Heart left ventricle (tissue), 16 donors: ENCODE measurements around the gene PDCD7. TPM values are rescaled to one million over a fixed set of nuclear protein-coding genes. Genes with fewer than 3 reads are reported as not detected.
"Not testable (repeated sequence)": the region's sequence is repeated elsewhere in the genome, so short reads cannot be mapped to it uniquely, and the experiment has no call there.

ENCODE experiments used
- ATAC-seq, 4 donors: fragments of 200-7000 bp; cut with Tn5 transposase; one replicate each; pipeline ENCODE4 v1.9.1; 2020 to 2022; ENCODE audit warnings: moderate library complexity in 4 of 4, mild to moderate bottlenecking in 3 of 4, moderate number of reproducible peaks in 1 of 4
- DNase-seq, 5 donors: peaks; one replicate each; pipeline ENCODE4 v3.0.0-alpha.2; 2020
- H3K27ac ChIP-seq, 12 donors: fragments of 200-600 bp; sonication (generic) in 4 of 12; one replicate each; pipeline versions ENCODE4 v1.5.0 to v1.8.0; 2016 to 2022; ENCODE audit warnings: mild to moderate bottlenecking in 2 of 12
- H3K27me3 ChIP-seq, 9 donors: fragments of 200-600 bp; sonication (generic) in 2 of 9; one replicate each; pipeline versions ENCODE4 v1.5.1 to v1.8.0; 2016 to 2022; ENCODE audit warnings: mild to moderate bottlenecking in 3 of 9
- H3K36me3 ChIP-seq, 9 donors: fragments of 200-600 bp; sonication (generic) in 2 of 9; one replicate each; pipeline versions ENCODE4 v1.5.0 to v1.8.0; 2018 to 2022; ENCODE audit warnings: mild to moderate bottlenecking in 2 of 9
- H3K4me1 ChIP-seq, 12 donors: fragments of 200-600 bp; sonication (generic) in 4 of 12; one replicate each; pipeline versions ENCODE4 v1.5.0 to v1.8.0; 2016 to 2022; ENCODE audit warnings: mild to moderate bottlenecking in 3 of 12
- H3K4me3 ChIP-seq, 12 donors: fragments of 200-600 bp; sonication (generic) in 4 of 12; one replicate each; pipeline versions ENCODE4 v1.5.0 to v1.8.0; 2017 to 2022; ENCODE audit warnings: mild to moderate bottlenecking in 9 of 12, moderate library complexity in 4 of 12
- H3K9me3 ChIP-seq, 12 donors: fragments of 200-600 bp; sonication (generic) in 4 of 12; one replicate each; pipeline versions ENCODE4 v1.5.0 to v1.8.0; 2016 to 2022; ENCODE audit warnings: mild to moderate bottlenecking in 1 of 12
- CTCF ChIP-seq, 12 donors: fragments of 200-600 bp; sonication (generic) in 4 of 12; IDR thresholded peaks; one replicate each; pipeline versions ENCODE4 v1.5.0 to v1.8.0; 2018 to 2022; ENCODE audit warnings: antibody characterized with exemption in 12 of 12, mild to moderate bottlenecking in 5 of 12
- POLR2A ChIP-seq, 2 donors: fragments of 450-650 bp; IDR thresholded peaks; one replicate each; pipeline ENCODE4 v1.6.1; 2017; ENCODE audit warnings: antibody characterized with exemption in 2 of 2, mild to moderate bottlenecking in 2 of 2, moderate library complexity in 2 of 2
- WGBS, 4 donors: extraction: QIAGEN DNeasy Blood & Tissue Kit in 2 of 4; methylation state at CpG; one replicate each; pipeline versions ENCODE4 v1.1.5 to v1.1.7; 2013 to 2018; 5-methylcytosine and 5-hydroxymethylcytosine counted together
- intact Hi-C, 10 donors: fragments of 100-400 bp; cut with DNase I; formaldehyde crosslinking; loops; one replicate each; pipeline versions ENCODE4 v1.11.1 to v1.14.2; 2022
- polyA plus RNA-seq, 2 donors: library from polyadenylated mRNA; stranded (reverse); fragments of 200-250 nt; gene quantifications; one replicate each; pipeline ENCODE4 v1.2.3, GENCODE V29; 2013
- total RNA-seq, 9 donors: library from RNA; depleted of rRNA in 2 of 9; stranded (reverse); fragments of >200 nt in 2 of 9; fragmentation: NEBNext Ultra II Directional in 3 of 9; extraction: Animal tissue kit (Norgen Biotek cat#: 25700) in 3 of 9; gene quantifications; one replicate each; pipeline versions ENCODE4 v1.1.0 to v1.2.4, GENCODE V29; 2016 to 2023
- donor health status: ischemic (EF 13 %, LVEDD 7.1; RV severe dilation, severe dysfunction).
- donor health status: healthy with polysubstance abuse.
- donor health status: DM: no; HTN: yes; CAD: no.
- donor health status: DM: no; HTN: no; CAD: no.
- donor health status: ischemic (EF 25% LVEDD 6.9; RV normal size, moderate dysfunction).
- donor health status: ischemic (EF 25% LVEDD 5.7; RV mildly dilated, moderate dysfunction).
- donor health status: healthy.
- donor health status: DM: yes; HTN: yes; CAD: no.
- donor health status: ischemic (EF 35%, LVEDD 5.7; RV mildly dilated, moderate dysfunction).
- donor health status: nonischemic (EF 11% LVEDD 7.7; RV severe dilation, severe dysfunction).
- donor health status: DM: yes; HTN: yes; CAD: no.
- donor health status: PGD.
- donor health status: ischemic (EF 29% LVEDD 5.4; RV normal size, mild dysfunction).
- donor health status: nonischemic (EF 23%, LVEDD 6.1; RV moderate dilation, normal function).

PDCD7 gene
- total and polyA plus RNA-seq, 11 donors = 9.5 to 21.9 (median 13.7) TPM

DNA sequence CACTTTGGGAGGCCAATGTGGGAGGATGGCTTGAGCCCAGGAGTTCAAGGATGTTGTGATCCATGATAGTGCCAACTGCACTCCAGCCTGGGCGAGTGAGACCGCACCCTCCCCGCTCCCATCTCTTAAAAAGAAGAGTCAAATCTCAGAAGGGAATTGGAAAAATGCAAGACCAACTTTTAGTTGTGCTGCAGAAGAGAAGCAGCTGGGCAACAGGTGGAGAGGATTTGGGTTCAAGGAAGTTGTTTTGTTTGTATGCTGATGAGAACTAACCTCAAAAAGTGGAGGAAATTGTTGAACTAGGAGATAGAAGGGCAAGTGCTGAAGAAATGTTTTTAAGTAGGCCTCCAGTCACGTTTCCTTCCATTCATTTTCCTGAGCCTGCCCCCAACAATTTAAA is 12.8 kb upstream of the PDCD7 start:
- no peak overlapping the region for H3K27ac ChIP-seq
- H3K4me3 ChIP-seq = no peak overlapping the region
- H3K9me3 ChIP-seq = no peaks in the 10 kb centered on the region
- WGBS, 4 donors = 90 to 92% (median 91%) methylated on average over 4 of the region's 4 CpGs
- intact Hi-C loops = no loop called here
- H3K36me3 ChIP-seq = peaks cover 0 to 56% (median 44%) of the 10 kb centered on the region in 9 donors
- DNase-seq = no peak
- no peaks in the 10 kb centered on the region for H3K27me3 ChIP-seq
- no peak for TF ChIP-seq CTCF (IDR thresholded peaks at IDR 0.05)
- no peak for TF ChIP-seq POLR2A (IDR thresholded peaks at IDR 0.05)
- no peak for ATAC-seq
- no peaks in the 10 kb centered on the region for H3K4me1 ChIP-seq

DNA sequence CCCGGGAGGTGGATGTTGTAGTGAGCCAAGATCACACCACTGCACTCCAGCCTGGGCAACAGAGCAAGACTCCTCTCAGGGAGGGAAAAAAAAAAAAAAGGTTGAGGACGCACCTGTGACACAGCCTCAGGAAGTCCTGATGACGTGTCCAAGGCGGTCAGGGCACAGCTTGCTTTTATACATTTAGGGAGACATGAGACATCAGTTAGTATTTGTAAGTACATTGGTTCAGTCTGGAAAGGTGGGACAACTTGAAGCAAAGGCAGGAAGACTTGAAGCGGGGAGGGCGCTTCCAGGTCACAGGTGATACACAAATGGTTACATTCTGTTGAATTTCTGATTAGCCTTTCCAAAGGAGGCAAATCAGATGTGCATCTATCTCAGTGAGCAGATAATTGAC is 5.0 kb upstream of the PDCD7 start:
- H3K36me3 ChIP-seq, intact Hi-C loops, H3K9me3 ChIP-seq, DNase-seq, H3K27ac ChIP-seq, H3K27me3 ChIP-seq, ATAC-seq, H3K4me3 ChIP-seq, H3K4me1 ChIP-seq: not testable (repeated sequence)
- 84 to 88% (median 86%) methylated on average over 6 of the region's 6 CpGs for WGBS, 4 donors

DNA sequence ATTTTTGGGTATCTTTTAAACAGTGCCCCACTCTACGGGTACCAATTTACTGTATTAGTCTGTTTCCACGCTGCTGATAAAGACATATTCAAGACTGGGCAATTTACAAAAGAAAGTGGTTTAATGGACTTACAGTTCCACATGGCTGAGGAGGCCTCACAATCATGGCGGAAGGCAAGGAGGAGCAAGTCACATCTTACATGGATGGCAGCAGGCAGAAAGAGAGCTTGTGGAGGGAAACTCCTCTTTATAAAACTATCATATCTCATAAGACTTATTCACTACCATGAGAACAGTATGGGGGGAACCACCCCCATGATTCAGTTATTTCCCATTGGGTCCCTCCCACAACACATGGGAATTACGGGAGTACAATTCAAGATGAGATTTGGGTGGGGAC is 4.3 kb upstream of the PDCD7 start:
- H3K27me3 ChIP-seq, H3K36me3 ChIP-seq, H3K27ac ChIP-seq, intact Hi-C loops, H3K4me1 ChIP-seq, H3K9me3 ChIP-seq, DNase-seq, ATAC-seq, H3K4me3 ChIP-seq: not testable (repeated sequence)
- WGBS, 4 donors = 91 to 96% (median 94%) methylated on average over 4 of the region's 4 CpGs

DNA sequence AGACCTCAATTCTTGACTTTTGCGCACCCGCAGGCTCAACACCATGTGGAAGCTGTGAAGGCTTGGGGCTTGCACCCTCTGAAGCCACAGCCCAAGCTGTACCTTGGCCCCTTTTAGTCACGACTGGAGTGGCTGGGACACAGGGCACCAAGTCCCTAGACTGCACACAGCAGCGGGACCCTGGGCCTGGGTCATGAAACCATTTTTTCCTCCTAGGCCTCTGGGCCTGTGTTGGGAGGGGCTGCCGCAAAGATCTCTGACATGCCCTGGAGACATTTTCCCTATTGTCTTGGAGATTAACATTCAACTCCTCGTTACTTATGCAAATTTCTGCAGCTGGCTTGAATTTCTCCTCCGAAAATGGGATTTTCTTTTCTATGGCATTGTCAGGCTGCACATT is 3.5 kb upstream of the PDCD7 start:
- intact Hi-C loops, ATAC-seq: not testable (repeated sequence)
- 92 to 95% (median 93%) methylated on average over 7 of the region's 7 CpGs for WGBS, 4 donors

DNA sequence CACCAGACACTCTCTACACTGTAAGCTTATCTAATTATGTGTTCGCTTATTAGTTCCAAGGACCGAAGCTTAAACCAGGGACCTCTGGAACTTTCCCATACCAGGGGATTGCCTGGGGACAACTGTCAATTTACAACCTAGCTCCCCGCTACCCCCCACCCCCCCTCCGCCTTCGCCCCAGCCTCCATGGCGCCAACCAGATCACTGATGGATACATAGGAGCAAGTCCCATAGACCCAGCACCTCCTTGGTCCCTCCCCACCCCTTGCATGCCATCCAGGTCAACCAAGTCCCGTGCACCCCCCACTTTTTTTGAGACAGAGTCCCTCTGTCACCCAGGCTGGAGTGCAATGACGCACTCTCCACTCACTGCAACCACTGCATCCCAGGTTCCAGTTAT is 930 bp upstream of the PDCD7 start:
- Histone ChIP-seq H3K4me1 (peaks cover 0 to 33% (median 21%) of the 10 kb centered on the region in 12 donors), H3K9me3 (no peaks in the 10 kb centered on the region), H3K4me3 (peak overlapping the region in 3 of 12 donors; percentile 78 to 93 (median 87)), H3K27ac (no peak overlapping the region), H3K36me3 (peaks cover 0 to 19% (median 6%) of the 10 kb centered on the region in 9 donors), H3K27me3 (no peaks in the 10 kb centered on the region)
- intact Hi-C loops = loop anchor here in 1 of 10 donors (5.0 kb wide), 1 partner anchor 48 kb away; no protein-coding TSS in a partner anchor
- TF ChIP-seq CTCF (IDR thresholded peaks at IDR 0.05) = no peak
- no peak for TF ChIP-seq POLR2A (IDR thresholded peaks at IDR 0.05)
- WGBS, 4 donors = 94 to 95% (median 94%) methylated on average over 8 of the region's 8 CpGs
- ATAC-seq = no peak
- DNase-seq = no peak

More for the DNA sequence above, 3.5 kb upstream of the PDCD7 start:
- H3K27me3 ChIP-seq, H3K9me3 ChIP-seq, H3K4me3 ChIP-seq, DNase-seq, H3K36me3 ChIP-seq, H3K27ac ChIP-seq: not testable (repeated sequence)
- H3K4me1 ChIP-seq = peaks cover 0 to 16% (median 11%) of the 10 kb centered on the region in 12 donors
